ENCODE results near the gene DEPP1. TPM values are rescaled to one million over a fixed set of nuclear protein-coding genes. Genes with fewer than 3 reads are reported as not detected.

Gene DEPP1
- total and polyA plus RNA-seq, 2 of the 4 experiments (the other 2 are of a cell fraction), result 13.6 to 30.0 TPM

DNA sequence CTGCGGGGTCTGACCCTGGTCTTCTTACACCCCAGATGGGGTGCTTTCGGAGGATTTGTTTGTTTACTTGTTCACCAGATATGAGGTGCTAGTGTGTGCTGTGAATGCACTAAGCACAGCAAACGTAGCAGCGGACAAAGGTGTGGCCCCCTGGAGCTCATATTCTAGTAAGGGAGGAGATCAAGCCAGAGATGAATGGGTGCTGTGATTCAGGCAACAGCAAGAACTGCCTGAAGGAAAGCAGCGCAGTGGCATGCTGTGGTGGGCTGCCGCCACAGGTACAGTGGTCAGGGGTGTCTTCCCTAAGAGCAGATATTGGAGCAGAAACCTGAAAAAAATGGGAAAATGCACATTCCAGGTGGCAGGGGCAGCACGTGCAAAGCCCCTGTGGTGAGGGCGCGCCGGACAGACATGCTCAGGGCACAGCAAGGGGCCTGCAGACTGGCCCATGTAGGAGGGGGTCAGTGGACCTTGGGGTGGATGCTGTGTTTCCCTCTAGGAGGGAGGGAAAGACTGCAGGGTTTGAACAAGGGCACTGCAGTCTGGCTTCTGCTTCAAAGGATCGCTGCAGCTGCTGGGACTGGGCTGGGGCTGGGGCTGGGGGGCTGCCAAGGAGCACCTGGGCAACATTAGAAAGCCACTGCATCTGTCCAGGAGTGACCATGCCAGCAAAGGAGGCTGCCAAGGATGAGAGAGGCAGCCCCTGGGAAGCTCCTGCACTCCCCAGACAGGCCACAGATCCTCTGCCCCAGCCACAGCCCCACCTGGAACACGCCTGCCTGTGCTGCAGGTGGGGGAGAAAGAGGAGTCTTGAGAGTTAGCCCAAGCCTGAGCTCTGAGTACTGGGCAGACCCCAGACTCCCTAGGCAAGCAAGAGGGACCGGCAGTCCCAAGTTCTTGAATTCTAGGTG, 927 bp upstream of the DEPP1 start (continued):
- no peak for TF ChIP-seq SMC3 (IDR thresholded peaks at IDR 0.05; ENCODE audit: low read depth, low read length)
- TF ChIP-seq, protein P1, sequence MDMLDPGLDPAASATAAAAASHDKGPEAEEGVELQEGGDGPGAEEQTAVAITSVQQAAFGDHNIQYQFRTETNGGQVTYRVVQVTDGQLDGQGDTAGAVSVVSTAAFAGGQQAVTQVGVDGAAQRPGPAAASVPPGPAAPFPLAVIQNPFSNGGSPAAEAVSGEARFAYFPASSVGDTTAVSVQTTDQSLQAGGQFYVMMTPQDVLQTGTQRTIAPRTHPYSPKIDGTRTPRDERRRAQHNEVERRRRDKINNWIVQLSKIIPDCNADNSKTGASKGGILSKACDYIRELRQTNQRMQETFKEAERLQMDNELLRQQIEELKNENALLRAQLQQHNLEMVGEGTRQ (IDR thresholded peaks at IDR 0.05; ENCODE audit: low read depth, low read length), result no peak

Data from IMR-90 (cell line).